ENCODE data around the gene EPN2.
"Not testable (repeated sequence)": the region's sequence is repeated elsewhere in the genome, so short reads cannot be mapped to it uniquely, and the experiment has no call there.

DNA sequence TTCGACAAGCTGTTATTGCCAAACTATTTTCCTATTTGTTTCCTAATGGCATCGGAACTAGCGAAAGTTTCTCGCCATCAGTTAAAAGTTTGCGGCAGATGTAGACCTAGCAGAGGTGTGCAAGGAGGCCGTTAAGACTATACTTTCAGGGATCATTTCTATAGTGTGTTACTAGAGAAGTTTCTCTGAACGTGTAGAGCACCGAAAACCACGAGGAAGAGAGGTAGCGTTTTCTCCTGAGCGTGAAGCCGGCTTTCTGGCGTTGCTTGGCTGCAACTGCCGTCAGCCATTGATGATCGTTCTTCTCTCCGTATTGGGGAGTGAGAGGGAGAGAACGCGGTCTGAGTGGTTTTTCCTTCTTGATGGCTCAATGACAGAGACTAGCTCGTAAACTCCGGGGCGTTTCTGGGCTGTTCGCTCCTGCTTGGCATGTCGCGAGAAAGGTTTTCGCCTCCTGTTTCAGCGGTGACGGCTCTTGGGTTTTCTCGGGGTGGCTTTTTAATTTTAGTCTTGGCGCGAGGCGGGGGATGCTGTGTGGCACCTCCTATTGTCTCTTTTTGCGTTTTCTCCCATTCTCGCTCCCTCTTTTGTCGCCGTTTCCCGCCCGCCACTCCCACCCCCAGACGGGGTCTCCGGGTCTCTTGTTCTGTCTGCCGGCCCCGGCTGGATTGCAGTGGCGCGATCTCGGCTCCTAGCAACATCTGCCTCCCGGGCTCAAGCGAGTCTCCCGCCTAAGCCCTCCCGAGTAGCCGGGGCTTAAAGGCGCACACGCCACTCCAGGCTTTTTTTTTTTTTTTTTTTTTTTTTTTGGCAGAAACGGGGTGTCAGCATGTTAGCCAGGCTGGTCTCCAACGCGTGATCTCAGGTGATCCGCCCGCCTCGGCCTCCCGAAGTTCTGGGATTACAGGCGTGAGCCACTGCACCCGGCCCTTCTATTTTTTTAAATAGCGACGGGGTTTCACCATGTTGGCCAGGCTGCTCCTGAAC is 49.0 kb upstream of the EPN2 start:
- TF ChIP-seq POLR2A, CTCF (IDR thresholded peaks at IDR 0.05): not testable (repeated sequence)
